Measurements from ENCODE around the gene NEDD4L. TPM values are rescaled to one million over a fixed set of nuclear protein-coding genes. Genes with fewer than 3 reads are reported as not detected.
A peak's percentile ranks its signal among the peaks of the same experiment; 100 is the strongest.

The NEDD4L gene
- total RNA-seq, 1 donor from 2014 or later, result 30.9 TPM

DNA sequence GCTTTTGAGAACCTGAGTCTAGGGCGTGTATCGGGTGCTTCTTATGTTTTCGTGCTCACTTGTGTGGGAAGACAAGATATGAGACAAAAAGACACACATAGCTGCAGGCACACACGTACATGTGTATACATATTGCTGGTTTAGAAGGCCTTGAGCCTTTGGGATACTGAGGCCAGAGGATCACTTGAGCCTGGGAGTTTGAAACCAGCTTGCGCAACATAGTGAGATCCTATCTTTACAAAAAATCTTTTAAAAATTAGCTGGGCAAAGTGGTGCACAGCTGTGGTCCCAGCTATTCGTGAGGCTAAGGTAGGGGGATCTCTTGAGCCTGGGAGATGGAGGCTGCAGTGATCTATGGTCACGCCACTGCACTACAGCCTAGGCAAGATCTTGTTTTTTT, 18.8 kb upstream of the NEDD4L start:
- no peak for DNase-seq (ENCODE audit: low spot score)
- ATAC-seq, result no peak
- intact Hi-C loops (cut with DNase I), result no loop called here

DNA sequence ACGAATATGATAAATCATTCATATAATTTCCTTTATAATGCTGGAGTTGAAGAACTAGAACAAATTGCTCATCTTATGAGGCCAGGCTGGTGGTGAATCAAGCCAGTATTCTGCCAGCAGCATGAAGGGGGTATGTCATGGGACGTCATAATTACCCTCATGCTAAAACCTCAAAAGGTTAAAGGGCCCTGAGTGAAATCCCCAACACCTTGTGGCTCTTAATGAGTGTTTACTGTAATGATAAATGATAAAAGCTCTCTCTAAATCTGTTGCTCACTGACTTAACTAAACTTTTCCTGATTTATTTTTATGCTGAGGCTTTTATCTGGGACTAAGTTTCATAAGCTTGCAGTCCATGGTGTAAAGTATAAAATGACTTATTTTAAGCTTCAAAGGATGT, 18.3 kb upstream of the NEDD4L start:
- no peak for ATAC-seq
- intact Hi-C loops (cut with DNase I), result no loop called here
- DNase-seq (ENCODE audit: low spot score), result no peak

DNA sequence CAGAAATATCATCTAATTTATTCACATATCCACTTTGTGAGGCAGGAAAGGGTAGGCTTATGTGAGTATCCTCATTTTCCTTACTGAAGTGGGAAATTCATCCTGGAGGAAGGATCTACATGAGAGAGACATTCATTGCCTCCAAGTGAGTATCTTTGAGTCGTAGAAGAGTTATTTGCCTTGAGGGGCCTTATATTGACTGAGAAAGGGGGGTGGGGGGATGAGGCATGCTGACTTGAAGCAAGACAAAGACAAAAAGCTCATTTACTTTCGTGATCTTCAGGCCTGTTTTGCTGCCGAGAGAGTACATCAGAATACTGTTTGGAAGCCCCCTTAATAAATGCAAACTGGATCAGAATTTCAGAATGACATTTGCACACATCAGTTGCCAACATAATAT, 17.6 kb upstream of the NEDD4L start:
- intact Hi-C loops (cut with DNase I), result no loop called here
- no peak for ATAC-seq
- DNase-seq (ENCODE audit: low spot score), result no peak

DNA sequence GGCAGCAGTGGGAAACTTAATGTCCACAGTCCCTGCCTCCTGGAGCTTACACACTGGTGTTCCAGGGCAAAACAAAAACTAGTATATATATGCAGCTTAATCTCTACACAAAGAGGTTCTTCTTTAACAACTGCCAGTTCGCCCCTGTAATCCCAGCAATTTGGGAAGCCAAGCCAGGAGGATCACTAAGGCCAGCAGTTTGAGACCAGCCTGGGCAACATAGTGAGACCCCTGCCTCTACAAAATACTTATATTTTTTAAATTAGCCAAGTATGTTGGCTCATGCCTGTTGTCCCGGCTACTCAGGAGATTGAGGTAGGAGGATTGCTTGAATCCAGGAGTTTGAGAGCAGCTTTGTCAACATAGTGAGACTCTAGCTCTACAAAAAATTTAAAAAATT, 17.2 kb upstream of the NEDD4L start:
- ATAC-seq (no peak), DNase-seq (ENCODE audit: low spot score) (no peak)
- intact Hi-C loops (cut with DNase I), result no loop called here

DNA sequence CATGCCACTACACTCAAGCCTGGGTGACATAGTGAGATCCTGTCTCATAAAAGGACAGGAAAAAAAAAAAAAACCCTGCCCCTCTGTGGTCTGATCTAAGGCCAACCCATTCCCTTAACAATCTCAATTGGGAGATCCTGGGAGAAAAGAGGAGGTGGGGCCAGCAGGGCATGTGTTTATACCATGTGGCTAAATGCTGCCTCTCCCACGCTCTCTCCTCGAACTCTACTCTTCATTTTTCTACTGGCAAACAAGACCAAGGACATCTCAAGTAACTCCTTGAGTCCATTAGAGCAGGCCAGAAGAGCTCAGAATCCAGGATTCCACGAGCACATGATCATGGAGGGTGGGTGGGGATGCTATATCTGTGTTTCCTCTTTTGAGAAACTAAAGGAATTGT, 16.7 kb upstream of the NEDD4L start:
- intact Hi-C loops (cut with DNase I), result no loop called here
- DNase-seq (ENCODE audit: low spot score), result no peak
- no peak for ATAC-seq

DNA sequence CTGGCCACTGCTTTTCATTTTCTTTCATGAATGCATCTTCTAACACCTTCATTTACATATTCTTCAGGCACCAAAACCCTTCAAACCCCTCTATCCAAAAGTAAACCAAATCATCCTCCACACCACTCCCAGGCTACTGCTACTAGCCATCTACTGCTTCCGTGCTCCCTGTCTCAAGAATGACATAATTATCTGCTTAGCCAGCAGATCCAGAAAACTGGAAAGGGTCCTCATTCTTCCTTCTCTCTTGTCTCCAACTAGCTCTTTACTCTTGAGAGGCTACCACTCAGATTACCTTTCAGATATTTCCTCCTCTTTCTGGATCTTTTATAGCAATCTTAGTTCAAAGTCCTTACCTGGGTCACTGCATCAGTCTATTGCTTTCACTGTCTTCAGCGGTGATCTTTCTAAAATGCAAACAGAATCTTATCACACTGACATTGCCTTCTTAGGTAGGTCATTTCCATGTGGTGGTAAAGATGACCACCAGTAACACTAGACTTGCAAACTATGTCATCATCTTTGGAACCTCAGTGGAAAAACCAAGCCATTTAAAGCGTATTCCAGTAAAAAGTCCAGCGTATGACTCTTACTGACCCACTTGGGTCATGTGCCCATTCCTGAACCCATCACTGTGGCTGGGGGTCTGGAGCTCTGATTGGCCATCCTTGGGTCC, 15.8 kb upstream of the NEDD4L start:
- DNase-seq (ENCODE audit: low spot score), result no peak
- ATAC-seq, result no peak
- intact Hi-C loops (cut with DNase I), result no loop called here

DNA sequence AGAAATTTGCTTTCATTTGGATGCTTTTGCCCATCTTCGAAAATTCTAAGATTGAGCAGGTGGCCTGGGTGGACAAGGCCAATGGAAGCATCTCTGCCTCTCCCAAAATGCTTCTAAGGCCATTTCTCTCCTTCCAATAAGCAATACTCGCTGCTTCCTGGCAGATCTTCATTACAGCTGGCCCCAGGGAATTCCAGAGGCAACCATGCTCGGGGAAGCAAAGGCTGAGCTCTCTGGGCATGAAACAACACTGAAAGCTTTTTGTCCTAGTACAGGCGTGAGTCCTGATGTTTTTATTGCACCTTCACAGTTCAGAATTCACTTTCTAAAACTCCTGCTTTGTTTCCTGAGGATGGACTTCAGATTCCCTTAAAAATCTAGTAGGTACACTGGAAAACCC, 11.8 kb upstream of the NEDD4L start:
- intact Hi-C loops (cut with DNase I), result no loop called here

DNA sequence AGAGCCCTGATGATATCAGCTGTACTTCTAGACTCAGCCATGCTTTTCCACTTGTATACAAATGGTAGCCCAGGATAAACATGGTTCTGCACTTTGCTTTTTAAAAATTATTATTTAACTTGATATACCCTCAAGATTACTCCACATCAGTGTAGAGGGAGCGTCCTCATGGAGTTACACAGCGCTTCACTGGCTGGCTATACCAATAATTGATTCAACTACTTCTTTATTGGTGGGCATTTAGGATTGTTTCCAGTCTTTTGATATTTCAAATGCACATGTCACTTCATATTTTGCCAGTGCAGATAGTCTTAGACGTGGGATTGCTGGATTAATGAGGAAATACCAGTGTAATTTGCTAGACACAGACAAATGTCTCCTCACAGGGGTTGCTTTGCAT, 10.8 kb upstream of the NEDD4L start:
- DNase-seq (ENCODE audit: low spot score) (no peak), ATAC-seq (no peak)
- intact Hi-C loops (cut with DNase I), result no loop called here

More for the DNA sequence above, 11.8 kb upstream of the NEDD4L start:
- DNase-seq (ENCODE audit: low spot score) (no peak), ATAC-seq (no peak)

DNA sequence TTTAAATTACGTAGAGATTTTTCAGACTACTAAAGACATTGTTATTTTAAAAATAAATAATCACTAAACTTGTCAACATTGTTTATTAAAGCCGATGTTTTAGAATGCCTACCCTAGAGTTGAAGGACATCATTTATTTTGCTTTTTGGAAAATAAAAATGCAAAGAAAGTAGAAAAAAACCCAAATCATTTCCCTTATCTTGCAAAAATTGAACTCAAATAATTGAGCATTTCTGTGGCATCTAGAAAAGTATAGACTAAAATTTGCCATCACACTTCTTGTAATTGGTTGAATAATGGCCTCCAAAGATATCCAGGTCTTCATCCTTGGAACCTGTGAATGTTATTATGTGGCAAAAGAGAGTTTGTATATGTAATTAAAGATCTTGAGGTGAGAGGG, 9.7 kb upstream of the NEDD4L start:
- intact Hi-C loops (cut with DNase I), result no loop called here
- no peak for ATAC-seq
- no peak for DNase-seq (ENCODE audit: low spot score)

DNA sequence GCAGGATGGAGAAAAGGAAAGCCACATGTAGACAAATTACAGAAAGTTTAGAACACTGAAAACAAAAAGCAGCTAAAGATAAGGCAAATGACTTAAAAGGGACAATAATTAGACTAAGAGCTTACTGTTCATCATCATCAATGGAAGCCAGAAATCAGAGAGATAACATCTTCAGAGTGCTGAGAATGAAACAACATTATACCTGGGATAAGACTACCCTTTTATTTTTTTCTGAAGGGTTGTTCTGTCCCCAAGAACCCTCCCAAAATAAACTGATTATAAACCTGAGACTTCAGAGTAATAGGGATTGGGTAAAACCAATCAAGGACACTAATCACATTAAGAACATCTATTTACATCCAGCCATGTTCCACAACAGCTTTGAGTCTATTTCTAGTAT, 6.9 kb upstream of the NEDD4L start:
- intact Hi-C loops (cut with DNase I), result no loop called here
- ATAC-seq, result no peak
- DNase-seq (ENCODE audit: low spot score), result no peak

DNA sequence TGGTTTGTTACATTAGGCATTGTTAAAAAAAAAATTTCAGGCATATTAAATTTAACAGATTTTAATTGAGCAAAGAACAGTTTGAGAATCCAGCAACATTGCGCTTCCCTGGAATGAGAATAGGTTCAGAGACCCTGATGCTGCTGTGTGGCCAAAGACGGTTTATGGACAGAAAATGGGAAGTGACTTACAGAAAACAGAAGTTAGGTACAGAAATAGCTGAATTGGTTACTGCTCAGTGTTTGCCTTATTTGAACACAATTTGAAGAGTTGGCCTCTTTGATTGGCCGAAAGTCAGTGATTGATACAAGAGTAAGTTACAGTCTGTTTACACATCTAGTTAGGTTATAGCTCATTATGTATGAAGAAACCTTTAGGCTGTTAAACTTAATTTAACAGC, 6.0 kb upstream of the NEDD4L start:
- intact Hi-C loops (cut with DNase I), result no loop called here
- DNase-seq (ENCODE audit: low spot score) (no peak), ATAC-seq (no peak)

DNA sequence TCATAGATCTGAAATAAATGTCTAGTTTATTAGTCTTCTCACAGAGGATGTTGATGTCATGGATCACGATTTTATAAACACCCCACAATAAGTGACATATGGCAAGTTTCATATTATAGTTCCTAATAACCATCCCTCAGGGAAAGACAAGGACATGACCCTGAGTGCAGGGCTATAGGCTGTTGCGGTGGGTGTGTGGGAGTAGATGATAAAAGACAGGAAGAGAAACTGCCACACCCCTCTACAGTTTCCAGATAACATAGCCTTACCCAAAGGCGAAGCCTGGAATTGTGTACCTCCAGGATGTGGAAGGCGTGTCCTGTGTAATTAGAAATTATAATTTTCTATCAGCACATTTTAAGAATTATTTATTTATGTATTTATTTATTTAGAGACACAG, 2.4 kb upstream of the NEDD4L start:
- intact Hi-C loops (cut with DNase I), result loop anchor here (5.0 kb wide), 1 partner anchor 76 kb away; no protein-coding TSS in a partner anchor
- ATAC-seq (no peak), DNase-seq (ENCODE audit: low spot score) (no peak)

DNA sequence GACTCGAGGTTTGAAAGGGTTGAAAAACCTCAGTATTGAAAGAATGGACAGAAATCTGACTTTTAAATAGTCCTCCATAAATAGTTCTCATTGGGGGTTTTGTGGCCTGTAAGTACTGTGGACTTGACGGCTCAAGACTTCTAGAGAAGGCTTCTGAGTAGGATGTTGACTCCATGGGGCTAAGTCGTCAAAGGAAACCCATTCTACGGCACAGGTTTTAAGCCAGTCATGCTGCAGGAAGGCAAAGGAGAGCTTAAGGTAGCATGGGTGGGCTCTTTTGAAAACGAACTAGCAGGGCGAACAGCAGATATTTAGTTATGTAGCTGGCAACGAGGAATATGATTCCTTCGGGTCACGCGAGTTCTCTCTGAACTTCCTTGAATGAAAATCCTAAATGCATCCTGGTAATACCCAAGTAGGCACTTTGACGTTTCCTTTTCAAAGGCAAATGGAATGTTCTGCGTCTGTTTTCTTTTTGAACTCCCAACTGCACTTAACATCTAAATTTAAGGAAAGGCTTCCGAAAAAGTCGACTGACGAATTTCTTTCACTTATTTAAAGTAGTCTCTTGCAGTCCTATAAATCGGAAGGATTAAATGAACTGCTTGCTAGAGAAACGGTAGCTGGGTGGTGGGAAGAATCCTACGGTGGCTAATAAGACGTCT, 1.1 kb upstream of the NEDD4L start:
- DNase-seq (ENCODE audit: low spot score) (no peak), ATAC-seq (no peak)
- intact Hi-C loops (cut with DNase I), result loop anchor here (5.0 kb wide), 1 partner anchor 74 kb away; no protein-coding TSS in a partner anchor

DNA sequence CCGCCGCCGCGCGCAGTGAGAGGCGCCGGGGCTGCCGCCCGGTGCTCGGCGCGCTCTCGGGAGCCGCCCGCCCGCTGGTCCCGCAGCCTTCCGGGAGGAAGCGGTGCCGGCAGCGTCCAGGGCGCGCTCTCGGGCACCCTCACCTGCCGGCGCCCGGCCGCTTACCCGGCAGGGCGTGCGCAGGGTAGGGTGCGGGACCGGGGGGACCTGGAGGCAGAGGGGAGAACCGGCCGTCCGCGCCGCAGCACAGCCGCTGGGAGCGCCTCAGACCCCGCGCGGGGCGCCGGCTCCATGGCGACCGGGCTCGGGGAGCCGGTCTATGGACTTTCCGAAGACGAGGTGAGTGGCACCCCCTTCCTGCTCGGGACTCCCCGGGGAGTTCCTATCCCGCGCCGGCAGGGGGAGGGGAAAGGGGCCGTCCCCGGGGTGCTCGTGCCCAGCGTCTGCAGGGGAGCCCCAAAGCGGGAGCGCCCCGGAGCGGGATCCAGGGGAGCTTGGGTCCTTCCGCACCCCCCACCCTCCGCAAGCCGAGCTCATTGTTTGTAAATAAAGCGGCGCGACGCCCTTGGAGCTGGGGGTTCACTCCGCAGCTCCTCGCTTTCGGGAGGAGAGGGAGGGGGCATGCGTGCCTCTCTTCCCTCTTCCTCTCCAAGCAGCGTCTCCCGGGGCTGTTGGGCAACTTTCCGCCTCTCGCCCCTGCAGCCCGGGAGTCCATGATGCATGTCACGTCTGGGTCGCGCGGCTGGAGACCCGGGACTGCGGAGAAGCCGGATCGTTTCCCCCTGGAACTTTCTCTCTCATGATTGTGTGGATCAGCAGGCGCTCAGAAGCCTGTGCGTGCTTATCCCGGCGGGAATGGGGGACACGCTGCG, 580 bp downstream of the NEDD4L start:
- DNase-seq (ENCODE audit: low spot score), result peak; percentile 70
- intact Hi-C loops (cut with DNase I), result loop anchor here (5.0 kb wide), 1 partner anchor 73 kb away; no protein-coding TSS in a partner anchor
- ATAC-seq, result peak; percentile 40

DNA sequence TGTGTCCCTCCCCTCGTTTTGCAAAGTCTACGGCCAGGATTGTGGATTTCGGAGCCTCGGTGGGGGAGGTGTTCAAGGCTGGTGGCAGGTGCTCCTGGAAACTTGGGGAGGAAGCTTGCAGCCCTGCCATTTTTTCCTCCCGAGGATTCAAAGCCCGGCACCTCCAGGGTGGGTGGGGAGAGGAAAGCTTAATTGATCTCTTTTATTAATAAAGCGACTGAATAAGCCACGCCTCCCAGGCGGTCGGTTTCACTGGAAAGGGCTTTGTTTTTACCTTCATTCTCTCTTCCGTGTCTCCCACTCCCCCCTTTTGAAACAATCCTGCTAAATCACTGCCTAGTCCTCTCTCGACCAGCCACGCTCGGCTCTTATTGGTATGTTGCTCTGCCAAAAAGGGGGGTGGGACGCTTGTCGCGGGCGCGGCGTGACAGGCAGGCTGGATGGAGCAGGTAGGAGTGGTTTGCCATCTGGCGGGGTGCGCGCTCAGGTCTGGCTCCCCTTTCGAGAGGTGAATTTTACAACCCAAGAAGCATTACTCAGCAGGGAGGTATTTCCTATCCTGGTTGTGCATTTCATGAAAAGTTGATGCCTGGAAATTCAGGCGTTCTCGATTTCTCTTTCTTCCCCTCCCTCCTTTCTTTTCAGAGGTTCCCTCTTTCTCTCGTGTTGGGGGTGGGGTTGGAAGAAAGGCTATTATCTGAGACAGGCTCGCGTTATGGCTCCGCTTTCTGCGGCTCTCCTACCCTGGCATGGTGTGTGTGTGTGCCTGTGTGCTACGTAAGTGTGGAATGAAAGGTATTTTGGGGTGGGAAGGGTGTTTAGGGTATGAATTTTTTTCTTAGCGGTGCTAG, 1.4 kb downstream of the NEDD4L start:
- intact Hi-C loops (cut with DNase I), result no loop called here
- DNase-seq (ENCODE audit: low spot score) (peak; percentile 60), ATAC-seq (peak; percentile 3)

DNA sequence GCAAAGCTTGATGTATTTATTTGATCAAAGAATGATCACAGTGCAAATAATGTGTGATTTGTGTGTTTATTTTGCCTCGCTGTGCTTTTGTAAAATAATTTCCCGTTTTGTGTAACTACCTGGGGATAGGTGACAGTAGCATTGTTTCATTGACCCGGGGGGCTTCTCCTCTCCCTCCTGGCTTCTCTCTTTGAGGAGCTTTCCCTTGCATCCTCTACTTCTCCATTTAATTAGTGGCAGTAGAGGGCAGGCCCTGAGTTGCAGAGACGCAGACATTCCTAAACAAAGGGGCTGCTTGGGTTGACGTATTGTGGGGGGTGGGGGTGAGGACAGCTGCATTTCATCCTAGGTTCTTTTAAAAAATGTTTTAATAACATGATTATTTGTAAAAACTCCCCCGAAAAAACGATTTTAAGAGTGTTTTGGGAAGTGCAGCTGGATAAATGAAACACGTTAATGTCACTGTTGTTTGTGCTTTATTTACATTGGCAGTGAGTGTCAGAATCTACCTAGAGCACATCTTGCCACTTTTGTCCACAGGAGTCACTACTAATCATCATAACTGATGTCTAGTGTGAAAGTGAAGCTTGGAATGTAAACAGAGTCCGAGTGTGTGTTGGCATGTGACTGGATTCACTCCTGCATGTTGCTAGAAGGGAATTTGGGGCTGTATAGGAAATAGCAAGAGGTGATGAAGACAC, 2.2 kb downstream of the NEDD4L start:
- intact Hi-C loops (cut with DNase I), result no loop called here

DNA sequence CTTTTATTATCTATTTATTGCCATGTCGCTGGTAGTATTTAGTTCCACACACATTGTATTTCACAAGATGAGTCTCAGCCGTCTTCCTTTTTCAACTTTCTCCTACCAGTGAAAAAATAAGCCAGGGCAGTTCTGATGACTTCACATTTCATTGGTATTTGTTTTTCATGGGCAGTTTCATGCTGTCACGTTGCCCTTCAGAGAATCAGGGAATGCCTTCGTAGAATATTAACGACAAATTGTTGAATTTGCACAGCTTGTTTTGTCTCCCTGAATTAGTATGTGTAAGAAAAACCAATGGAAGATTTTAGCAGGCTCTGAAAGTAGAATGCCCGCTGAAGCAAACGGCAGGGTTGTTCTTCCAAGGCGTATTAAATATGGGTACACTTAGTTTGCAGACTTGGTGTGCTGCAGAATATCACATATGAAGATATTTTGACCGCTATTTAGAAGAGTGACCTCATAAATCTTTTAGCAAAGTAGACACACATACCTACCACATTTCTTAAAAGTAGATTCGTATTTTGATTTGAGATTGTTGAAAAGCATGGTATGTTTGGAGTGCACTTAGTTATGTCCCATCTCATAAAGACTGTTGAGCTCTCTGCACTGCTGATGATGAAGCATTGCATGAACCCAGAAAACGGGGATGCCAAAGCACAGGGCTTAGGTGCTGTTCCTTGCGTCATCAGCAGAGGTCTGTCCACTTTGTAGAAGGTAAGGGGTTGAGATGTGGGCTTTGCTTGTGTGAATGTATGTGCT, 2.9 kb downstream of the NEDD4L start:
- ATAC-seq (no peak), DNase-seq (ENCODE audit: low spot score) (no peak)
- intact Hi-C loops (cut with DNase I), result no loop called here

More for the DNA sequence above, 2.2 kb downstream of the NEDD4L start:
- DNase-seq (ENCODE audit: low spot score) (no peak), ATAC-seq (no peak)

DNA sequence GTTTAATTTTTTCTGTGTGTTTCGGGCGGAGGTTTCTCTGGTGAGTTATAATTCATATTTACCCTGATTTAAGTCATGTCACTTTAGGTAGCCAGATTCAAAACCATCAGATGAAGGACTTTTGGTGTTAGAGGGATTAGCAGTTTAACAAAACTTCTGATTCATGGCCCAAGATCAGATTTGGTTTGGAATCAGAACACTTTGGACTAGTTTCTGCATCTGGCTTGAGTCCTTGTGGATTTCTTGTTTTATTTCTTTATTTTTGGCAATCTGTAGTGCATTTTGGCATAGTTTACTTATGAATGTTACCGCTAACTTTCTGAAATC, 3.5 kb downstream of the NEDD4L start:
- intact Hi-C loops (cut with DNase I), result no loop called here
- ATAC-seq, result no peak

More for the DNA sequence above, 3.5 kb downstream of the NEDD4L start:
- DNase-seq (ENCODE audit: low spot score), result no peak
